ENCODE data around the gene ZNF774. TPM values are rescaled to one million over a fixed set of nuclear protein-coding genes. Genes with fewer than 3 reads are reported as not detected.
"Not testable (repeated sequence)": the region's sequence is repeated elsewhere in the genome, so short reads cannot be mapped to it uniquely, and the experiment has no call there.

The ZNF774 gene
- total RNA-seq, 1 donor from 2014 or later = 6.1 TPM

DNA sequence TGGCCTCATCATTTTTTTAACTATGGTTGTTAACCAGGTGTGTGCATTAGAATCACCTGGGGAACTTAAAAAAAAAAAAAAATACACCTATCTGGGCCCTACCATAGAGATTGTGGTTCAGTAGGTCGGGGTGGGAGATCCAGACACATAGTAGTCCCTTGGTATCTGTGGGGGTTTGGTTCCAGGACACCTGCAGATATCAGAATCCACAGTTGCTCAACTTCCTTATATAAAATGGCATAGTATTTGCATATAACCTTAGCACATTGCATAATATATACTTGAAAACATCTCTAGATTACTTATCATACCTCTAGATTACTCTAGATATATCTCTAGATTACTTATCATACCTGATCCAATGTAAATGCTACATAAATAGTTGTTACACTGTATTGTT is 41.0 kb downstream of the ZNF774 start:
- DNase-seq = no peak

DNA sequence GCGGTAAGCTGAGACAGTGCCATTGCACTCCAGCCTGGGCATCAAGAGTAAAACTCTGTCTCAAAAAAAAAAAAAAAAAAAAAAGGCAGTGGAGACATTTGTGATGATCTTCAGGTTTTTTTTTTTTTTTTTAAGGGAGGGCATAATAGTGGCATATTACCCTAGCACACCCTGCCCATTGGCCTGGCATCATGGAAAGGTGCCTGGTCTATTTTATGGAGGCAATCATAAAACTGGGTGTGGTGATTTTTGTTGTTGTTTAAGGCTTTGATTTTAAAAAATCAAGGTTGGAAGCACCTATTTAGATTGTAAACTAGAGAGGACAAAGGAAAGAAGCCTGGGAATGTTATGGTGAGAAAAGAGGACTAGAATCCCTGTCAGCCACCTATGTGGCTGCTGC is 42.0 kb downstream of the ZNF774 start:
- no peak for DNase-seq

DNA sequence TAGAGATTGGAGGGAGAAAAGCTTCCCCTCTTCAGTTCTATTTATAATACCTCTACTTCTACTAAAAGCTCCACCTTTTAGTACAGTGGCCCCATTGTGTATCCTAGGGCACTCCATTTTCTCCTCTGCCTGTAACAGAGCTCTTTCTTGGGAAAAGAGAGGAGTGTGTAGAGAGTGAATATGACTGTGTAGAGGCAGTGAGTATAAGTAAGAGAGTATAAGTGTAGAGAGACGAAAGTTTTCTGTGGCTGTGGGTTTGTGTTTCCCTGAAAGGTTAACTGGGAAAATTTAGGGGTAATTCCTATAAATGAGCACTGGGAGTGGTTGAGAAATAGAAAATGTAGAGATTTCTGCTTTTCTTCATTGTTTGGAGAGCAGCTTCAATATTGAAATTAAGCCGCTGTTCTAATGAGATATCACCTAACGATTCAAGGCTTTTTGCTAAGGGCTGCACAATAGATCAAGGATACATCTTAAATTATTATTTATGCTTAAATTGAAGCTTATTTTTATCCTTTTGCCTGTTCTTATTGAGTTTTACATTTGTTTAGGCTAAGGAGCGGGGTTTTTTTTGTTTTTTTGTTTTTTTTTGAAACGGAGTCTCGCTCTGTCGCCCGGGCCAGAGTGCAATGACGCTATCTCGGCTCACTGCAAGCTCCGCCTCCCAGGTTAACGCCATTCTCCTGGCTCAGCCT is 42.8 kb downstream of the ZNF774 start:
- DNase-seq = no peak

DNA sequence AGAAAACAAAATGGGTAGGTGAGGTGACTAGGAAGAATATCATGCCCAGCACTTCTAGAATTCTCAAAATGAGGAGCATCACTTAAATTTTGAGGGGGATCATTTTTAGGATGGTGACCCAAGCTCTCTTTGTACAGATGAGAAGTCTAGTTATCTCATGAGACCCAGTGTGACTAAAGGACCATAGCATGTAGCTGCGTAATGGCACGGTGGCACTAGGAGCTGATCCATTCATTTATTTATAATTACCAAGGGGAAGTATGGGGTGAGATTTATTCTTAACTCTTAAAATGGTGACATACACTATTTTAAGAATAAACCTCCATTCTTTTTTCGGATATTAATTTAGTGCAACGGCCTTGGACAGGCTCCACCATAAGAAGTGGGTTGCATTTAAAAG is 44.2 kb downstream of the ZNF774 start:
- DNase-seq = no peak

DNA sequence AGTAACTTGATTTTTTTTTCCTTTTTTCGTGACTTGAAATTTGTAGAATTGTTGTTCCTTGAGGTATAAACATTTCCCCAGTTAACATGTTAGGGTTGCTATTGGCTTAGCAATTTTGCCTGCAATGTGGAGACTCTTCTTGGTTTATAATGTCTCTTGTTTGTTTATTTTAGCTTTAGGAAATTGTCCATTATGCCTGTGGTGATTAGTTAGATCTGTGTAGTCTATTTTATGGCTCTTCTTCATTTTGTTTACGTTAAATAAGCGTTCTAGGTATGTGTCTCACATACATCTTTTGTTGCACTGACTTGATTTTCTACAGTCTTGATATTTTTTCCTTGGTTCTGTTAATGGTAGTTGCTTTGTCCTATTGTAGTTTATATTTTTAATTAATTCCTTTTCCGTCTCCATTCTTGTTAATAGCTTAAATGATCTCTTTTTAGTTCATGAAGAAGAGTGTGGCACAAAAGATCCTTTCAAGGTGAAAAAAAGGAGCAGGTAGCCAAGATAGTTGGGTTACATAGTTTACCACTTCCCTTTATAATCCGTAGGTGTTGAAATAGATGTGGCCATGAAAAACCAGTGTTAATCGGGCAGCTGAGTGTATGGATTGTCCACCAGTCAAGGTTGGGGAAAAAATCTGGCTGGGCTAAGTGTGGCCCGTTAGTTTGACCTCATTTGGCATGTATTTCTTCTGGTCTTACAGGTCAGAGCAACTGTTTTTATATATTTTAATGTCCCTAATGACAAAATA is 48.1 kb downstream of the ZNF774 start:
- DNase-seq = no peak

DNA sequence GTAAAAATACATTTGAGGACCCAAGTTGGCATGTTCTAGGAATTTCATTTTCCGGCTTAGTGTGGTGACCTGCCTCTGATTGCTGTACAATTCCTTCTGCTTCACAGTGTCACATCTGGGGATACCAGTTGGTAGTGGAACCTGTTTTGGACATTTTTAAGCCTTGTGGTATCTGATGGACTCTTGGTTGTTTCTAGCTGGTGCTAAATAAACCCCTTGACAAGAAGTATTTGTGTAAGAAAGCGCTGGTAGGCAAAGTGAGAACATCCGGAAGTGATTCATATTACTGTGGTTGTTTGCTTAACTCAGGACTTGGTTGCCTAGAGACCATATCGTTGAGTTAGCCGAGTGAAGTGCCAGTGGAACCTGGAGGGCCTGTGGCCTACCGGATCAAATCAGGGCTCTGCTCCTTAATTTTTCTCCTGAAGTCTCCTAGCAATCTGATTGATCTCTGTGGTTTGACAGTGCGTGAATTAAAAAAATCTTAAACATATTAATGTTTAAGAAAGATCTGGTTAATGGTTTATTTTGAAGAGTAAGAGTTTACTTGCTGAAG is 48.8 kb downstream of the ZNF774 start:
- no peak for DNase-seq

DNA sequence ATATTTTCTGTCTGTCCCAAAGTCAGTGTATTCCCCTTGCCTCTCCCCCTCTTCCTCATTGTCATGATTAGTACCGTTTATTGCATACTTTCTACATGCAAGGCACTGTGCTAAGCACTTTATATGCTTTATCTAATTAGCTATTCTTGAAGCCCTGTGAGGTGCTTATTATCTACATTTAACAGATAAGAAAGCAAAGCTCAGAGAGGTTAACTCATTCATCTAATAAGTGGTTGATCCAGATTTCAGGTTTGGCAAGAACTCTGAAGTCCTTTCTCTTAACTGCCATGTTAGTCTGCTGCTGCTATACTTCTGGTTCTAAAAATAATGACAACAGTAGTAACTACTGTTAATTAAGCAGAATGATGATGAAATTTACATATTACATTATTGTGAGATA is 49.4 kb downstream of the ZNF774 start:
- DNase-seq = no peak

DNA sequence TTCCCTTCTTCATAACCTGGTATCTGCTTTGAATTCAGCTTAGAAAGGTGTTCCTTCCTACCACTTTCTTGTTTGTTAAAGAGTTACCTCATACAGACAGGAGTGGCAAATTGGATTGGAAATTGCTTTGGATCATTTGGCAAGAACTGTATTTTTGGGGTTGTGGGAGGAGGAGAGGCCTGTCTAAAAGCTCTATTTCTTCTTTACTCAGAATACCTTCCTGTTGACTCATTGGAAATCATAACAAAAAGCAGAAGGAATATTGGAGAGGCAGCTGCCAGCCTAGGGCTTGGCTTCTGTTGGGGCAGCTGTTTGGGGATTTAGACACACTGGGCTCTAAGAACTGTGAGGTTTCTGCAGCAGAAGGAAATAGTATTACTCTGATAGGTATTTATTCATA is 50.1 kb downstream of the ZNF774 start:
- no peak for DNase-seq

DNA sequence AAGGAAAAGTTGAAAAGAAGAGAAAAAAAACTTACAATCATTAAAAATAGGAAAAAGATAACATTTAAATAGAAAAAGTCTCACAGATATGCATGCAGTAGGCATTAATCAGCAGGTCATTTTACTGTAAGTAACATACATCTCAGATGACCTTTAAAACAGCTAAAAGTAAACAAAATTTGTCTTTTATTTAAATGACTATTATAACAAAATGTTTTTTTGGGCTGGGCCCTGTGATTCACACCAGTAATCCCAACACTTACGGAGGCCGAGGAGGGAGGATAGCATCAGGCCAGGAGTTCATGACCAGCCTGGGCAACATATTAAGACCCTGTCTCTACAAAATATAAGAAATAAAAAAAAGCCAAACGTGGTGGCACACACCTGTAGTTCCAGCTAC is 50.7 kb downstream of the ZNF774 start:
- no peak for DNase-seq

DNA sequence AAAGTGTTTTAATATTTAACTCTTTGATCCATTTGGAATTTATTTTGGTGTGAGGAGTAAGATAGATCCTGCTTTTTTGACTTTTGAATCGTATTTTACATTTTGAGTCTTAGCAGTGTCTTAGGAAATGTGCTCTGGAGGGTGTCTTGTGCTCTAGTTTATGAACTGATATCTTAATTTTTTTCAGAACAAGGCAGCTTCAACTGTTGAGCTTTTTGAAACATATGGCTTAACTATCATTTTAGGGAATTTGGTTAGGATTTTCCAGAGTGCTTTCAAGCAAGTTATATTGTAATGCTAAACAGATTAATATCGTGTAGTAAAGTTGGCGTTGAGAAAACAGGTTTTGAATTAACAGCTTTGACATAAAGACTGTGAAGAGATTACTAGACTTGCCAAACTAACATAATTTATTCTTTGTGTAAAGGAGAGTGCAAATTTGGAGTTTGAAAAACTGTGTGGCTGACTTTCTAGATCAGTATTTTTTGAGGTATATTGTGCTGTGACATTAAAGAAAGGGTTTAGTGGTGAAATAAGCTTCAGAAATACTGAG is 53.0 kb downstream of the ZNF774 start:
- no peak for DNase-seq

DNA sequence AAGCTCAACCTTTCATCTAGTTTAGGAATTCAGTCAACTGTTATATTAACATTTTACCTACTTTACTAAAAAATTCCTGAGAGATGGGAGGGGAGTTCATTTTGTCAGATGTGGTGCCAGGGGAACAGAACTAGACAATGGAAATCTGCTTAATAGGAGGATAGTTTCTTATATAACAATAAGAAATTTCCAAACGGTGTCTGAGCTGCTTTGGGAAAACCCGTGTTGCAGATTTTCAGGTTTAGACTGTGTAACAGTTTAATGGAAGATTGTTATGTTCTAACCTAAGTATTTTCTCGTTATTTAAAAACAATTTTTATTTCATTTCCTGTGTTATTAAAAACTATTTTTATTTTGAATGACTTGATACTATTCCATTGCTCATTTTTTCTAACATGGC is 55.3 kb downstream of the ZNF774 start:
- DNase-seq = no peak

DNA sequence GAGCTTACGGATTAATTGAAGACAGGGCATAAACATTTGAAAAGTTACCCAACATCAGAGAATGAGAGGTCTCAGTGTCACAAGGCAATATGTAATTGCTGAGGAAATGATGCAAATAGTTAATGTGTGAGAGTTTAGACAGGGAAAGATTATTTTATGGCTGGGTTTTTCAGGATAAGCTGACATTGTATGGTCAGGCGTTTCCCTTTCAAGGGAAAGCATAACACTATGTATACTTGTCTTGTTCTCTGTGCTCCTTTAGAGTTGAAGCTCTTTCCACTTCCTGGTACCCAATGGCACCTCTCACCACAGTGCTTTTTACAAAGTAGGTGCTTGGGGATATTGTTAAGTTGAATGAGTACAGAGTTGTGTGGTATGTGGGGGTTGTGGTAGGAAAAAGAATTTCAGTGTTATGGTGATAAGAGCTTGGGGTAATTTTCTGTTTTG is 55.8 kb downstream of the ZNF774 start:
- DNase-seq = no peak

DNA sequence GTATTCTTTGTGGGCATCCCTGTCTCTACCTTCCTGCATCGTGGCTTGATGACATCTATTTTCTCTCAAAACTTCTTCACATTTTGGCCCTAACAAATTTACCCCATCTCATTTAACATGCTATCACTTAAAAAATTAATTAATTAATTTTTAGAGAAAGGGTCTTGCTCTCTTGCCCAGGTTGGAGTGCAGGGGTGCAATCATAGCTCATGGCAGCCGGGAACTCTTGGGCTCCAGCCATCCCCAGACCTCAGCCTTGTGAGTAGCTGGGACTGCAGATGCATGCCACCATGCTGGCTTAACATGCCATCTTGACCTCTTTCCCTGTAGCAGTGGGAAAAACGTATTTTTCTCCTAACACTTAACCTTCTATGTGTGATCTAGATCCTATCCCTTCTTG is 56.6 kb downstream of the ZNF774 start:
- DNase-seq = no peak

DNA sequence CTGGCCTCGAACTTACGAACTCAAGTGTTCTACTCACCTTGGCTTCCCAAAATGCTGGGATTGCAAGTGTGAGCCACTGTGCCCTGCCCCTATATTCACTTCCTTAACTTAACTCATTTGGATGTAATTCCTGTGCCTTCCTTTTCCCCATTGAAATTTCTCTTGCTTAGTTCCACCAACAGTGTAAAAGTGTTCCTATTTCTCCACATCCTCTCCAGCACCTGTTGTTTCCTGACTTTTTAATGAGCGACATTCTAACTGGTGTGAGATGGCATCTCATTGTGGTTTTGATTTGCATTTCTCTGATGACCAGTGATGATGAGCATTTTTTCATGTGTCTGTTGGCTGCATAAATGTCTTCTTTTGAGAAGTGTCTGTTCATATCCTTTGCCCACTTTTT is 57.5 kb downstream of the ZNF774 start:
- DNase-seq = not testable (repeated sequence)

DNA sequence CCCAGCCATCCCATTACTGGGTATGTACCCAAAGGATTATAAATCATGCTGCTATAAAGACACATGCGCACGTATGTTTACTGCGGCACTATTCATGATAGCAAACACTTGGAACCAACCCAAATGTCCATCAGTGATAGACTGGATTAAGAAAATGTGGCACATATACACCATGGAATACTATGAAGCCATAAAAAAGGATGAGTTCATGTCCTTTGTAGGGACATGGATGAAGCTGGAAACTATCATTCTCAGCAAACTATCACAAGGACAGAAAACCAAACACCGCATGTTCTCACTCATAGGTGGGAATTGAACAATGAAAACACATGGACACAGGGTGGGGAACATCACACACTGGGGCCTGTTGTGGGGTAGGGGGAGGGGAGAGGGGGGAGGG is 58.2 kb downstream of the ZNF774 start:
- DNase-seq = not testable (repeated sequence)

DNA sequence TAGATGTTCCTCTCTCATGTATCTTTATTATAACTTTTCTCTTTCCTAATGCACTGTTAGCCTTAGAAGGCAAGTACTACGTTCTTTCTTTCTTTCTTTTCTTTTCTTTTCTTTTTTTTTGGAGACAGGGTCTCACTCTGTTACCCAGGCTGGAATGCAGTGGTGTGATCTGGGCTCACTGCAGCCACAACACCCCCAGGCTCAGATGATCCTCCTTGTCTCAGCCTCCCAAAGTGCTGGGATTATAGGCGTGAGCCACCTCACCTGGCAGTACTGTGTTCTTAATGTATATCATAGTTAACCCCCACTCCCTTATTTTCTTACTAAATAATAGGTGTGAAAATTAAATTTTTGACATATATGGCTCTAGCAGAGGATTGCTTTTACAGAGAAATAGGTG is 59.1 kb downstream of the ZNF774 start:
- no peak for DNase-seq

Small RNA genes within 50 kb of the gene (small RNA-seq; reads per million reads assigned to genes)
- not detected for gene NDUFA3P4

Other genes starting within 250 kb of the ZNF774 start
- 65.7 TPM for gene IDH2, start 249.8 kb upstream of the ZNF774 start, total RNA-seq
- 36.3 TPM for gene SEMA4B, start 151.0 kb upstream of the ZNF774 start, total RNA-seq
- 2.7 TPM for gene CIB1, start 118.3 kb upstream of the ZNF774 start, total RNA-seq
- gene GDPGP1, start 118.1 kb upstream of the ZNF774 start, total RNA-seq = 9.7 TPM
- 0.31 TPM for gene TTLL13, start 102.7 kb upstream of the ZNF774 start, total RNA-seq
- gene NGRN, start 86.6 kb upstream of the ZNF774 start, total RNA-seq = 241 TPM
- 41.0 TPM for gene IQGAP1, start 36.0 kb downstream of the ZNF774 start, total RNA-seq
- 17.9 TPM for gene CRTC3, start 177.6 kb downstream of the ZNF774 start, total RNA-seq